Stimulated activated effector memory CD8-positive, alpha-beta T cell treated with anti-CD3 and anti-CD28 coated beads, Interleukin-12 subunit alpha, Interleukin-12 subunit beta, amount 100 ng/mL, for 72 hours (primary cell): ENCODE results near the gene SULT1A1.
A peak's percentile ranks its signal among the peaks of the same experiment; 100 is the strongest.
"Not testable (repeated sequence)": the region's sequence is repeated elsewhere in the genome, so short reads cannot be mapped to it uniquely, and the experiment has no call there.

Experiments used
- ATAC-seq: fragments of 150-1000 bp; cut with Tn5 transposase; 2 replicates; pipeline ENCODE4 v1.10.0; 2021
- DNase-seq, 2 donors: peaks; one replicate each; pipeline ENCODE4 v3.0.0; 2021 to 2022; ENCODE audit warnings: low spot score in 2 of 2
- H3K27ac Mint-ChIP-seq: one replicate; pipeline ENCODE4 v1.8.0; 2022; ENCODE audit warnings: mild to moderate bottlenecking, mixed read lengths
- H3K36me3 Mint-ChIP-seq: one replicate; pipeline ENCODE4 v1.8.0; 2022; ENCODE audit warnings: mild to moderate bottlenecking, mixed read lengths
- H3K4me1 Mint-ChIP-seq: one replicate; pipeline ENCODE4 v1.8.0; 2022; ENCODE audit warnings: mixed read lengths
- H3K4me3 Mint-ChIP-seq: one replicate; pipeline ENCODE4 v1.8.0; 2022; ENCODE audit warnings: mild to moderate bottlenecking, mixed read lengths
- H3K9me3 Mint-ChIP-seq: one replicate; pipeline ENCODE4 v1.8.0; 2022; ENCODE audit warnings: mixed read lengths

SULT1A1 gene

GRCh38 chr16:28614561-28614960 lies 4.7 kb upstream of the SULT1A1 start:
- H3K27ac Mint-ChIP-seq, DNase-seq, H3K4me3 Mint-ChIP-seq, H3K9me3 Mint-ChIP-seq, ATAC-seq: not testable (repeated sequence)
- Mint-ChIP-seq H3K4me1 (peaks cover 15% of the 10 kb centered on the region), H3K36me3 (peaks cover 15% of the 10 kb centered on the region)

GRCh38 chr16:28613912-28614311 lies 4.1 kb upstream of the SULT1A1 start:
- Mint-ChIP-seq H3K36me3 (peaks cover 10% of the 10 kb centered on the region), H3K4me1 (peaks cover 15% of the 10 kb centered on the region)
- not testable (repeated sequence) for H3K4me3 Mint-ChIP-seq, ATAC-seq, H3K9me3 Mint-ChIP-seq, DNase-seq, H3K27ac Mint-ChIP-seq

- H3K36me3 Mint-ChIP-seq, H3K4me3 Mint-ChIP-seq, H3K9me3 Mint-ChIP-seq, H3K27ac Mint-ChIP-seq, DNase-seq: not testable (repeated sequence)
- peak; percentile 84 for ATAC-seq
- peaks cover 15% of the 10 kb centered on the region for H3K4me1 Mint-ChIP-seq
These were observed 2.8 kb upstream of the SULT1A1 start for GRCh38 chr16:28612359-28613280.

- H3K4me1 Mint-ChIP-seq: peaks cover 13% of the 10 kb centered on the region
- no peaks in the 10 kb centered on the region for H3K36me3 Mint-ChIP-seq
- no peaks in the 10 kb centered on the region for H3K9me3 Mint-ChIP-seq
- DNase-seq (no peak), ATAC-seq (no peak)
- peak overlapping the region; percentile 75 for H3K27ac Mint-ChIP-seq
- no peak overlapping the region for H3K4me3 Mint-ChIP-seq
These were observed 849 bp upstream of the SULT1A1 start for GRCh38 chr16:28610595-28611191.

- ATAC-seq, H3K36me3 Mint-ChIP-seq, DNase-seq, H3K9me3 Mint-ChIP-seq, H3K4me3 Mint-ChIP-seq, H3K27ac Mint-ChIP-seq: not testable (repeated sequence)
- peaks cover 10% of the 10 kb centered on the region for H3K4me1 Mint-ChIP-seq
These were observed 812 bp downstream of the SULT1A1 start for GRCh38 chr16:28608867-28609596.

GRCh38 chr16:28608496-28608808 lies 1.4 kb downstream of the SULT1A1 start:
- H3K4me3 Mint-ChIP-seq, H3K36me3 Mint-ChIP-seq, H3K9me3 Mint-ChIP-seq, DNase-seq, ATAC-seq: not testable (repeated sequence)
- Mint-ChIP-seq H3K27ac (peak overlapping the region; percentile 40), H3K4me1 (peaks cover 10% of the 10 kb centered on the region)

GRCh38 chr16:28607681-28608495 lies 2.0 kb downstream of the SULT1A1 start:
- H3K9me3 Mint-ChIP-seq: not testable (repeated sequence)

GRCh38 chr16:28607116-28607623 lies 2.7 kb downstream of the SULT1A1 start:
- H3K4me3 Mint-ChIP-seq: no peak overlapping the region
- H3K9me3 Mint-ChIP-seq: no peaks in the 10 kb centered on the region
- H3K4me1 Mint-ChIP-seq: peaks cover 10% of the 10 kb centered on the region
- H3K27ac Mint-ChIP-seq: peak overlapping the region; percentile 40
- no peaks in the 10 kb centered on the region for H3K36me3 Mint-ChIP-seq
- DNase-seq: no peak
- no peak for ATAC-seq

More at GRCh38 chr16:28607681-28608495, 2.0 kb downstream of the SULT1A1 start:
- ATAC-seq, DNase-seq, H3K36me3 Mint-ChIP-seq, H3K4me3 Mint-ChIP-seq: not testable (repeated sequence)
- H3K27ac Mint-ChIP-seq: peak overlapping the region; percentile 40
- peaks cover 10% of the 10 kb centered on the region for H3K4me1 Mint-ChIP-seq

GRCh38 chr16:28606291-28607115 lies 3.3 kb downstream of the SULT1A1 start:
- Mint-ChIP-seq H3K9me3 (no peaks in the 10 kb centered on the region), H3K4me3 (no peak overlapping the region), H3K36me3 (no peaks in the 10 kb centered on the region), H3K4me1 (peaks cover 10% of the 10 kb centered on the region), H3K27ac (no peak overlapping the region)
- ATAC-seq (no peak), DNase-seq (no peak)

- Mint-ChIP-seq H3K4me3 (no peak overlapping the region), H3K9me3 (no peaks in the 10 kb centered on the region), H3K36me3 (no peaks in the 10 kb centered on the region), H3K4me1 (no peaks in the 10 kb centered on the region), H3K27ac (peak overlapping the region; percentile 21)
- DNase-seq (no peak), ATAC-seq (no peak)
These were observed 5.7 kb downstream of the SULT1A1 start for GRCh38 chr16:28604186-28604565.

- Mint-ChIP-seq H3K27ac (peak overlapping the region; percentile 21), H3K36me3 (no peaks in the 10 kb centered on the region), H3K4me1 (no peaks in the 10 kb centered on the region), H3K9me3 (no peaks in the 10 kb centered on the region), H3K4me3 (no peak overlapping the region)
- ATAC-seq: no peak
- no peak for DNase-seq
These were observed 6.3 kb downstream of the SULT1A1 start for GRCh38 chr16:28603381-28604185.

- Mint-ChIP-seq H3K27ac (no peak overlapping the region), H3K4me1 (no peaks in the 10 kb centered on the region), H3K4me3 (no peak overlapping the region), H3K9me3 (no peaks in the 10 kb centered on the region), H3K36me3 (no peaks in the 10 kb centered on the region)
- ATAC-seq (no peak), DNase-seq (no peak)
These were observed 7.3 kb downstream of the SULT1A1 start for GRCh38 chr16:28602529-28602928.

- not testable (repeated sequence) for H3K9me3 Mint-ChIP-seq, H3K4me1 Mint-ChIP-seq, H3K36me3 Mint-ChIP-seq, H3K4me3 Mint-ChIP-seq, H3K27ac Mint-ChIP-seq, ATAC-seq, DNase-seq
These were observed 7.8 kb downstream of the SULT1A1 start for GRCh38 chr16:28602062-28602461.
